ENCODE results near the gene RUFY4. TPM values are rescaled to one million over a fixed set of nuclear protein-coding genes. Genes with fewer than 3 reads are reported as not detected.

RUFY4 gene
- total RNA-seq, 2 experiments from 2014 or later = not detected

DNA sequence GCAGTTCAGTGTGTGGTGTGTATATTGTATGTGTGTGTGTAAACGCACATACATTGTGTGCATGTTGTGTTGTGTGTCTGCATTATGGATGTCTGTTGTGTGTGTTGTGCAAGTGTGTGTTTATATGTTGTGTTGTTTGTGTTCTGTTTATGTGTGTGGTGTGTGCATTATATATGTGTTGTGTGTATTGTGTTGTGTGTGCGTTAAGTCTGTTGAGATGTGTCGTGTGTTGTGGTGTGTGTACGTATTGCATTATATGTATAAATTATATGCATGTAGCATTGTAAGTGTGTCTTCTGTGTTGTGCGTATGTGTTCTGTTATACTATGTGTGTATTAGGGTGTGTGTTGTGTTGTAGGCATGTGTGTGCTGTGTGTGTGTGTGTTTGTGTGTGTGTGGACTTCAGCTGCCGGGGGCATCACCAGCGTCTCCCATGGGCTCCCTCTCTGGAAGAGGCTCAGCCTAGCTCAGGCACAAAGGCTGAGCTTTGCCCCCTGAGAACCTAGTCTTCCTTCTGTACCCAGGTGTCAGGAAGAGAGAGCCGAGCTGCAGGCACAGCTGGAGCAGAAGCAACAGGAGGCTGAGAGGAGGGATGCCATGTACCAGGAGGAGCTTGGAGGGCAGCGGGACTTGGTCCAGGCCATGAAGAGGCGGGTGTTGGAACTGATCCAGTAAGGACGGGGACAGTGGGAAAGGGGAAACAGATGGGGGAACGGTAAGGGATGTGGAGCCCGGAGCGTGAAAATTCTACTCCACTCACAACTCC is 13.7 kb downstream of the RUFY4 start:
- no peaks in the 10 kb centered on the region for H3K79me2 ChIP-seq (ENCODE audit: insufficient read depth, low read depth, low read length)
- no peaks in the 10 kb centered on the region for H3K36me3 ChIP-seq (ENCODE audit: insufficient read depth, low read length)
- H3K4me3 ChIP-seq (ENCODE audit: low read depth, low read length, poor library complexity, severe bottlenecking) = no peak overlapping the region
- H3K4me1 ChIP-seq (ENCODE audit: insufficient read depth, low read length, poor library complexity, severe bottlenecking) = peaks cover 14% of the 10 kb centered on the region
- no TSS peak for BruUV-seq (replicated peaks)
- intact Hi-C loops (cut with micrococcal nuclease; ENCODE audit: unreplicated experiment) = no loop called here
- ChIA-PET POLR2A (interaction anchor here (1.2 kb wide), 1 partner anchor 10 kb away, joined by 4 read pairs; no protein-coding TSS in a partner anchor), CTCF (ENCODE audit: unreplicated experiment) (no interaction called here)
- DNase-seq (ENCODE audit: low spot score) = no peak
- H3K27ac ChIP-seq (ENCODE audit: low read depth, low read length, poor library complexity, severe bottlenecking) = no peak overlapping the region
- H3K9me2 ChIP-seq (ENCODE audit: insufficient read depth, low read length) = no peaks in the 10 kb centered on the region
- no peak for TF ChIP-seq EZH2phosphoT487 (IDR thresholded peaks at IDR 0.05; ENCODE audit: borderline replicate concordance, low read depth, low read length)
- TF ChIP-seq, protein P1, sequence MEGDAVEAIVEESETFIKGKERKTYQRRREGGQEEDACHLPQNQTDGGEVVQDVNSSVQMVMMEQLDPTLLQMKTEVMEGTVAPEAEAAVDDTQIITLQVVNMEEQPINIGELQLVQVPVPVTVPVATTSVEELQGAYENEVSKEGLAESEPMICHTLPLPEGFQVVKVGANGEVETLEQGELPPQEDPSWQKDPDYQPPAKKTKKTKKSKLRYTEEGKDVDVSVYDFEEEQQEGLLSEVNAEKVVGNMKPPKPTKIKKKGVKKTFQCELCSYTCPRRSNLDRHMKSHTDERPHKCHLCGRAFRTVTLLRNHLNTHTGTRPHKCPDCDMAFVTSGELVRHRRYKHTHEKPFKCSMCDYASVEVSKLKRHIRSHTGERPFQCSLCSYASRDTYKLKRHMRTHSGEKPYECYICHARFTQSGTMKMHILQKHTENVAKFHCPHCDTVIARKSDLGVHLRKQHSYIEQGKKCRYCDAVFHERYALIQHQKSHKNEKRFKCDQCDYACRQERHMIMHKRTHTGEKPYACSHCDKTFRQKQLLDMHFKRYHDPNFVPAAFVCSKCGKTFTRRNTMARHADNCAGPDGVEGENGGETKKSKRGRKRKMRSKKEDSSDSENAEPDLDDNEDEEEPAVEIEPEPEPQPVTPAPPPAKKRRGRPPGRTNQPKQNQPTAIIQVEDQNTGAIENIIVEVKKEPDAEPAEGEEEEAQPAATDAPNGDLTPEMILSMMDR (conservative IDR thresholded peaks at IDR 0.05; ENCODE audit: low read length) = no peak
- H4K20me1 ChIP-seq (ENCODE audit: insufficient read depth, low read length) = no peaks in the 10 kb centered on the region
- no peak overlapping the region for H3K4me2 ChIP-seq (ENCODE audit: low read length)
- 0 out of 2 replicates have a peak, but pooled peaks cover 6% of the 10 kb centered on the region for H3K9me3 ChIP-seq (ENCODE audit: low read length)
- no peak overlapping the region for H2AFZ ChIP-seq (ENCODE audit: low read length)

DNA sequence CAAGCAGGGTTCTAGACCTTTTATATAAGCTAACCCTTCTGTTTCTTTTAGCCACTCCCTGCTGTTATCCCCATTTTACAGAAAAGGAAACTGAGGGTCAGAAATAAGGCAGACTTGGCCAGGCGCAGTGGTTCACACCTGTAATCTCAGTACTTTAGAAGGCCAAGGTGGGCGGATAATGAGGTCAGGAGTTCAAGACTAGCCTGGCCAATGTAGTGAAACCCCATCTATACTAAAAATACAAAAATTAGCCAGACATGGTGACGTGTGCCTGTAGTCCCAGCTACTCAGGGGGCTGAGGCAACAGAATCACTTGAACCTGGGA is 14.3 kb downstream of the RUFY4 start:
- Histone ChIP-seq H2AFZ (ENCODE audit: low read length) (no peak overlapping the region), H3K9me3 (ENCODE audit: low read length) (0 out of 2 replicates have a peak, but pooled peaks cover 6% of the 10 kb centered on the region), H3K9me2 (ENCODE audit: insufficient read depth, low read length) (no peaks in the 10 kb centered on the region), H3K4me1 (ENCODE audit: insufficient read depth, low read length, poor library complexity, severe bottlenecking) (peaks cover 14% of the 10 kb centered on the region), H3K27ac (ENCODE audit: low read depth, low read length, poor library complexity, severe bottlenecking) (no peak overlapping the region), H3K4me3 (ENCODE audit: low read depth, low read length, poor library complexity, severe bottlenecking) (no peak overlapping the region), H3K79me2 (ENCODE audit: insufficient read depth, low read depth, low read length) (no peaks in the 10 kb centered on the region), H3K36me3 (ENCODE audit: insufficient read depth, low read length) (no peaks in the 10 kb centered on the region), H3K4me2 (ENCODE audit: low read length) (no peak overlapping the region), H4K20me1 (ENCODE audit: insufficient read depth, low read length) (no peaks in the 10 kb centered on the region)
- POLR2A ChIA-PET = no interaction called here
- DNase-seq (ENCODE audit: low spot score) = no peak
- intact Hi-C loops (cut with micrococcal nuclease; ENCODE audit: unreplicated experiment) = no loop called here
- TF ChIP-seq, protein P1 (conservative IDR thresholded peaks at IDR 0.05; ENCODE audit: low read length) = no peak
- no peak for TF ChIP-seq EZH2phosphoT487 (IDR thresholded peaks at IDR 0.05; ENCODE audit: borderline replicate concordance, low read depth, low read length)
- CTCF ChIA-PET (ENCODE audit: unreplicated experiment) = no interaction called here
- no TSS peak for BruUV-seq (replicated peaks)

DNA sequence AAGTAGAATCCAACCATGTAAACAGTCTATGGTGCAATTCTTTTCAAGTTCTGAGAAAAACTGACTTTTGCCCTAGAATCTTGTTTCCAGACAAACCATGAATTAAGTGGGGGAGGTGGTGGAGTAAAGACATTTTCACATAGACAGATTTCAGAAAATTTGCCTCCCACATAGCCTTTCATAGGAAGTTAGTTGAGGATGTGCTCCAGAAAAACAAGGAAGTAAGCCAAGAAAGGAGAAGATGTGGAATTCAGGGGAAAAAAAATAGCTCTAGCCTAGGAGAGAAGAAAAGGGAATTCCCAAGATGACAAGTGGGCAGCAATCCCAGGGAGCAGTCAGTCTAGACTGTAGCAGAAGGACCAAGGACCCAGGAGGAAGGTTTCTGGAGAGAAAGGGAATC is 17.4 kb downstream of the RUFY4 start:
- H3K4me3 ChIP-seq (ENCODE audit: low read depth, low read length, poor library complexity, severe bottlenecking) = no peak overlapping the region
- TF ChIP-seq EZH2phosphoT487 (IDR thresholded peaks at IDR 0.05; ENCODE audit: borderline replicate concordance, low read depth, low read length) = no peak
- TF ChIP-seq, protein P1 (conservative IDR thresholded peaks at IDR 0.05; ENCODE audit: low read length) = no peak
- ChIA-PET CTCF (ENCODE audit: unreplicated experiment) (interaction anchor here (1.0 kb wide), 1 partner anchor 19 kb away, joined by 3 read pairs; no protein-coding TSS in a partner anchor), POLR2A (no interaction called here)
- intact Hi-C loops (cut with micrococcal nuclease; ENCODE audit: unreplicated experiment) = no loop called here
- peaks cover 5% of the 10 kb centered on the region for H3K4me1 ChIP-seq (ENCODE audit: insufficient read depth, low read length, poor library complexity, severe bottlenecking)
- H3K27ac ChIP-seq (ENCODE audit: low read depth, low read length, poor library complexity, severe bottlenecking) = no peak overlapping the region
- DNase-seq (ENCODE audit: low spot score) = no peak
- no peaks in the 10 kb centered on the region for H4K20me1 ChIP-seq (ENCODE audit: insufficient read depth, low read length)
- H3K9me3 ChIP-seq (ENCODE audit: low read length) = 0 out of 2 replicates have a peak, but pooled peaks cover 6% of the 10 kb centered on the region
- no peak overlapping the region for H2AFZ ChIP-seq (ENCODE audit: low read length)
- H3K79me2 ChIP-seq (ENCODE audit: insufficient read depth, low read depth, low read length) = no peaks in the 10 kb centered on the region
- no peak overlapping the region for H3K4me2 ChIP-seq (ENCODE audit: low read length)
- no TSS peak for BruUV-seq (replicated peaks)
- no peaks in the 10 kb centered on the region for H3K36me3 ChIP-seq (ENCODE audit: insufficient read depth, low read length)
- no peaks in the 10 kb centered on the region for H3K9me2 ChIP-seq (ENCODE audit: insufficient read depth, low read length)

Measured in OCI-LY7 (cell line).